NB4 (cell line): ENCODE results near the gene GRIFIN.

ENCODE experiments used
- CTCF ChIP-seq: IDR thresholded peaks from one replicate; pipeline ENCODE4 v1.5.1; 2012; ENCODE audit warnings: low read depth, low read length
- MYC ChIP-seq: IDR thresholded peaks from 2 replicates; pipeline ENCODE4 v1.6.1; 2011; ENCODE audit warnings: low read depth, low read length
- POLR2A ChIP-seq: IDR thresholded peaks from 2 replicates; pipeline ENCODE4 v1.6.1; 2011; ENCODE audit warnings: mild to moderate bottlenecking; ENCODE audit not compliant: insufficient read length; ENCODE audit errors: extremely low read depth

- no peak for TF ChIP-seq CTCF
- TF ChIP-seq POLR2A: no peak
- no peak for TF ChIP-seq MYC
These were observed 31.7 kb downstream of the GRIFIN start for GRCh38 chr7:2444476-2444875.
